HepG2 (cell line): ENCODE results near the gene NUCB1. TPM values are rescaled to one million over a fixed set of nuclear protein-coding genes. Genes with fewer than 3 reads are reported as not detected.
A peak's percentile ranks its signal among the peaks of the same experiment; 100 is the strongest.

Experiments used
- CREM ChIP-seq, 2 experiments: sonication (generic) in 1 of 2; formaldehyde crosslinking in 1 of 2; IDR thresholded peaks; 2 replicates each; pipeline versions ENCODE4 v1.4.0 to v1.6.1; 2016 to 2020; ENCODE audit warnings: antibody characterized with exemption in 1 of 2, mild to moderate bottlenecking in 1 of 2, missing genetic modification reagents in 1 of 2
- DMAP1 ChIP-seq: IDR thresholded peaks from 2 replicates; pipeline ENCODE4 v1.6.1; 2016
- FOXK1 ChIP-seq: sonication (generic); formaldehyde crosslinking; IDR thresholded peaks from 2 replicates; pipeline ENCODE4 v1.4.0; 2020; ENCODE audit warnings: low read depth, missing genetic modification reagents, borderline replicate concordance
- NR2F2 ChIP-seq: IDR thresholded peaks from 2 replicates; pipeline ENCODE4 v1.6.1; 2012; ENCODE audit warnings: low read depth, inconsistent platforms, borderline replicate concordance
- RBM39 ChIP-seq: fragments of 200-400 bp; formaldehyde crosslinking; IDR thresholded peaks from one replicate; pipeline ENCODE4 v1.6.1; 2018; ENCODE audit warnings: antibody characterized with exemption, mild to moderate bottlenecking, low read depth, low read length; ENCODE audit not compliant: poor library complexity, severe bottlenecking
- SMYD3 ChIP-seq: sonication (generic); formaldehyde crosslinking; IDR thresholded peaks from 2 replicates; pipeline ENCODE4 v1.8.1; 2023; ENCODE audit warnings: mild to moderate bottlenecking, missing genetic modification reagents
- STAT6 ChIP-seq: sonication (generic); formaldehyde crosslinking; IDR thresholded peaks from 2 replicates; pipeline ENCODE4 v1.4.0; 2020; ENCODE audit warnings: missing genetic modification reagents, mild to moderate bottlenecking, borderline replicate concordance
- ZBTB7B ChIP-seq: sonication (generic); formaldehyde crosslinking; IDR thresholded peaks from 2 replicates; pipeline ENCODE4 v1.4.0; 2020; ENCODE audit warnings: missing genetic modification reagents
- ZC3H4 ChIP-seq: sonication (generic); formaldehyde crosslinking; IDR thresholded peaks from 2 replicates; pipeline ENCODE4 v1.4.0; 2020; ENCODE audit warnings: missing genetic modification reagents, borderline replicate concordance
- ZKSCAN5 ChIP-seq: sonication (generic); formaldehyde crosslinking; IDR thresholded peaks from 2 replicates; pipeline ENCODE4 v1.5.1; 2020; ENCODE audit warnings: mild to moderate bottlenecking, missing genetic modification reagents
- ZNF510 ChIP-seq: sonication (generic); formaldehyde crosslinking; IDR thresholded peaks from 2 replicates; pipeline ENCODE4 v1.4.0; 2020; ENCODE audit warnings: low read depth, mild to moderate bottlenecking, missing genetic modification reagents
- ZNF703 ChIP-seq: sonication (generic); formaldehyde crosslinking; IDR thresholded peaks from 2 replicates; pipeline ENCODE4 v1.5.1; 2020; ENCODE audit warnings: missing genetic modification reagents, mild to moderate bottlenecking, moderate library complexity, borderline replicate concordance
- ZSCAN25 ChIP-seq: sonication (generic); formaldehyde crosslinking; IDR thresholded peaks from 2 replicates; pipeline ENCODE4 v1.8.0; 2022; ENCODE audit warnings: mild to moderate bottlenecking, missing genetic modification reagents
- ZSCAN30 ChIP-seq: sonication (generic); formaldehyde crosslinking; IDR thresholded peaks from 2 replicates; pipeline ENCODE4 v1.5.0; 2020; ENCODE audit warnings: mild to moderate bottlenecking, missing genetic modification reagents
- polyA plus RNA-seq, 8 experiments: library from polyadenylated mRNA; depleted of rRNA in 3 of 8; stranded (reverse) in 7 of 8; unstranded in 1 of 8; fragments of >200 nt; fragmentation: Illumina TruSeq in 4 of 8; extraction: Trizol in 4 of 8; gene quantifications; 2 replicates each; pipeline versions ENCODE4 v1.2.1 to v1.2.3, GENCODE V29; 2011 to 2016; ENCODE audit warnings: low read depth in 4 of 8, missing spikeins in 1 of 8, mixed read lengths in 1 of 8; ENCODE audit not compliant: insufficient read depth in 1 of 8
- total RNA-seq, 5 experiments: library from RNA; depleted of rRNA; stranded (reverse); fragments of >200 nt; fragmentation: Illumina TruSeq; extraction: Trizol; gene quantifications; 2 replicates each; pipeline ENCODE4 v1.2.3, GENCODE V29; 2016; ENCODE audit warnings: low read depth in 1 of 5
- TF ChIP-seq, protein P1 (sequence below): sonication (generic); formaldehyde crosslinking; IDR thresholded peaks from 2 replicates; pipeline ENCODE4 v1.5.0; 2020; ENCODE audit warnings: mild to moderate bottlenecking, missing genetic modification reagents
- TF ChIP-seq, protein P2 (sequence below): sonication (generic); formaldehyde crosslinking; IDR thresholded peaks from 2 replicates; pipeline ENCODE4 v1.5.1; 2020; ENCODE audit warnings: missing genetic modification reagents, mild to moderate bottlenecking, borderline replicate concordance
- TF ChIP-seq, protein P3 (sequence below): IDR thresholded peaks from 2 replicates; pipeline ENCODE4 v1.6.1; 2016; ENCODE audit warnings: mild to moderate bottlenecking, missing biosample characterization, missing genetic modification reagents

NUCB1 gene
- total and polyA plus RNA-seq, 2 of the 13 experiments (the other 11 are each of a cell fraction or from before 2014, with no cell fraction given): 82.3 to 106 TPM

DNA sequence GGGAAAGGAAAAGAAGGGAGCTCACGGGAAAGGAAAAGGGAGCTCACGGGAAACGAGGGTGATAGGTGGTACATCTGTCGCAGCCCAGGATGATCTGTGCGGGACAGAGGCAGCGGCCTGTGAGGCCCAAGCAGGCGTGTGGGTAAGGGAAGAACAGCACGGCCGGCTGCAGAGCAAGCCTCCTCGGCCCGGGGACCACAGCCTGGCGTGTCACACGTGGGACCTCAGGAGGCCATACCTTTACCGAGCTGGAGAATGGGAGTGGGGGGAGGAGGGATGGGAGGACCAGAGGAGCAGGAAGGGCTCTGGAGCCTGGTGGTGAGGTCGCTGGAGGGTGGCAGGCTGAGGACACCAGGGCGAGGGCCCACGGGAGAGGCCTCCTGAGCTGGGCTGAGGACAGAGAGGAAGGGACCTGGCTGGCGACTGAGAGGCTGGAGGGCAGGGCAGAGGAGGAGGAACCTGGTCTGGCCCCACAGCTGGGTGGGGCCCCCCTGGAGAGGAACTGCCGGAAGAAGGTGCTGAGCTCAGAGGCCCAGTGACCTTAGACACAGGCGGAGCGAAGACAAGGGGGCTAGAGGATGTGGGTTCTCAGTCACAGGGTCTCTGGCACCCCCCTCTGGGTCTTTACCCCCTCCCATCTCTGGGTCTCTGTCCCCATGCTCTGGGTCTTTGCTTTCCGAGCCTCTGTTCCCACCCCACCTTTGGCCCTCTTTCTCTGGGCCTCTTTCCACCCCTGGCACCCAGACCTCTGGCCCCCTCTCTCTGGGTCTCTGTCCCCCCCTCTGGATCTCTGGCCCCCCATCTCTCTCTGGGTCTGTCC is 62.1 kb downstream of the NUCB1 start (continued):
- TF ChIP-seq RBM39 (peak; percentile 88), ZSCAN30 (CRISPR knock-in tag) (peak; percentile 93), FOXK1 (CRISPR knock-in tag) (peak; percentile 53; the same call in 1 of the 2 replicates), ZKSCAN5 (CRISPR knock-in tag) (peak; percentile 78), ZNF703 (0 out of 2 replicates have a peak, but pooled peaks have one; percentile 44), NR2F2 (peak; percentile 50; the same call in 1 of the 2 replicates), STAT6 (peak; percentile 75; the same call in 1 of the 2 replicates), ZC3H4 (peak; percentile 89), ZSCAN25 (CRISPR knock-in tag) (peak; percentile 71), SMYD3 (CRISPR knock-in tag) (peak; percentile 70; the same call in 1 of the 2 replicates), DMAP1 (CRISPR knock-in tag) (peak; percentile 61; the same call in 1 of the 2 replicates), ZNF510 (CRISPR knock-in tag) (0 out of 2 replicates have a peak, but pooled peaks have one; percentile 72), CREM (IDR thresholded peaks at IDR 0.05) (peak; percentile 28; the same call in 1 of the 2 replicates), CREM (CRISPR knock-in tag; IDR thresholded peaks at IDR 0.05) (no peak), ZBTB7B (CRISPR knock-in tag) (peak; percentile 97)
- TF ChIP-seq, protein P1, sequence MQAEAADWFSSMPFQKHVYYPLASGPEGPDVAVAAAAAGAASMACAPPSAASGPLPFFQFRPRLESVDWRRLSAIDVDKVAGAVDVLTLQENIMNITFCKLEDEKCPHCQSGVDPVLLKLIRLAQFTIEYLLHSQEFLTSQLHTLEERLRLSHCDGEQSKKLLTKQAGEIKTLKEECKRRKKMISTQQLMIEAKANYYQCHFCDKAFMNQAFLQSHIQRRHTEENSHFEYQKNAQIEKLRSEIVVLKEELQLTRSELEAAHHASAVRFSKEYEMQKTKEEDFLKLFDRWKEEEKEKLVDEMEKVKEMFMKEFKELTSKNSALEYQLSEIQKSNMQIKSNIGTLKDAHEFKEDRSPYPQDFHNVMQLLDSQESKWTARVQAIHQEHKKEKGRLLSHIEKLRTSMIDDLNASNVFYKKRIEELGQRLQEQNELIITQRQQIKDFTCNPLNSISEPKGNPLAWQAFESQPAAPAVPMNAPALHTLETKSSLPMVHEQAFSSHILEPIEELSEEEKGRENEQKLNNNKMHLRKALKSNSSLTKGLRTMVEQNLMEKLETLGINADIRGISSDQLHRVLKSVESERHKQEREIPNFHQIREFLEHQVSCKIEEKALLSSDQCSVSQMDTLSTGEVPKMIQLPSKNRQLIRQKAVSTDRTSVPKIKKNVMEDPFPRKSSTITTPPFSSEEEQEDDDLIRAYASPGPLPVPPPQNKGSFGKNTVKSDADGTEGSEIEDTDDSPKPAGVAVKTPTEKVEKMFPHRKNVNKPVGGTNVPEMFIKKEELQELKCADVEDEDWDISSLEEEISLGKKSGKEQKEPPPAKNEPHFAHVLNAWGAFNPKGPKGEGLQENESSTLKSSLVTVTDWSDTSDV: no peak
- TF ChIP-seq, protein P2, sequence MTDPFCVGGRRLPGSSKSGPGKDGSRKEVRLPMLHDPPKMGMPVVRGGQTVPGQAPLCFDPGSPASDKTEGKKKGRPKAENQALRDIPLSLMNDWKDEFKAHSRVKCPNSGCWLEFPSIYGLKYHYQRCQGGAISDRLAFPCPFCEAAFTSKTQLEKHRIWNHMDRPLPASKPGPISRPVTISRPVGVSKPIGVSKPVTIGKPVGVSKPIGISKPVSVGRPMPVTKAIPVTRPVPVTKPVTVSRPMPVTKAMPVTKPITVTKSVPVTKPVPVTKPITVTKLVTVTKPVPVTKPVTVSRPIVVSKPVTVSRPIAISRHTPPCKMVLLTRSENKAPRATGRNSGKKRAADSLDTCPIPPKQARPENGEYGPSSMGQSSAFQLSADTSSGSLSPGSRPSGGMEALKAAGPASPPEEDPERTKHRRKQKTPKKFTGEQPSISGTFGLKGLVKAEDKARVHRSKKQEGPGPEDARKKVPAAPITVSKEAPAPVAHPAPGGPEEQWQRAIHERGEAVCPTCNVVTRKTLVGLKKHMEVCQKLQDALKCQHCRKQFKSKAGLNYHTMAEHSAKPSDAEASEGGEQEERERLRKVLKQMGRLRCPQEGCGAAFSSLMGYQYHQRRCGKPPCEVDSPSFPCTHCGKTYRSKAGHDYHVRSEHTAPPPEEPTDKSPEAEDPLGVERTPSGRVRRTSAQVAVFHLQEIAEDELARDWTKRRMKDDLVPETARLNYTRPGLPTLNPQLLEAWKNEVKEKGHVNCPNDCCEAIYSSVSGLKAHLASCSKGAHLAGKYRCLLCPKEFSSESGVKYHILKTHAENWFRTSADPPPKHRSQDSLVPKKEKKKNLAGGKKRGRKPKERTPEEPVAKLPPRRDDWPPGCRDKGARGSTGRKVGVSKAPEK: peak; percentile 96; the same call in 1 of the 2 replicates
- TF ChIP-seq, protein P3, sequence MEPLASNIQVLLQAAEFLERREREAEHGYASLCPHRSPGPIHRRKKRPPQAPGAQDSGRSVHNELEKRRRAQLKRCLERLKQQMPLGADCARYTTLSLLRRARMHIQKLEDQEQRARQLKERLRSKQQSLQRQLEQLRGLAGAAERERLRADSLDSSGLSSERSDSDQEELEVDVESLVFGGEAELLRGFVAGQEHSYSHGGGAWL (CRISPR knock-in tag): peak; percentile 66; the same call in 1 of the 2 replicates
